ENCODE measurements around the gene MACROD2.

MACROD2 gene

GRCh38 chr20:14727485-14728150, 732.3 kb downstream of the MACROD2 start:
- in situ Hi-C loops (cut with MboI; ENCODE audit: low sequenced_read_pairs), result no loop called here

DNA sequence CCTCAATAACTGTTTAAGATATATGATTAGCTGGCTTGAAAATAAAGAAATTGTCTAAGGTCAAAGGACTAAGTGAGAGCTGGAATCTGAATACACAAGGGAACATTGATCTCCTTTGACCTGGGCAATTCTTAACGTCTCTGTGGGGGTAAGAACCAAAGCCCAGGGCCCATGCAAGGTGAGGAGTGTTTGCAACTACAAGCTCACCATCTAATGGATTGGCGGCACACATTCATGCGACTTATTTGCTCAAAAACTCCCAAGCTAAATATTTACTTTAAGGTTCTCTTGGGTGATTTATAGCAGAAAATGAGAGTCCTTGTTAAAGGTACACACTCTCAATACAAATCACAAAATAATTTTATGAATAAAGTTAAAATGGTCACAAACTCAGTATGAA, 734.1 kb downstream of the MACROD2 start:
- in situ Hi-C loops (cut with MboI; ENCODE audit: low sequenced_read_pairs), result no loop called here

DNA sequence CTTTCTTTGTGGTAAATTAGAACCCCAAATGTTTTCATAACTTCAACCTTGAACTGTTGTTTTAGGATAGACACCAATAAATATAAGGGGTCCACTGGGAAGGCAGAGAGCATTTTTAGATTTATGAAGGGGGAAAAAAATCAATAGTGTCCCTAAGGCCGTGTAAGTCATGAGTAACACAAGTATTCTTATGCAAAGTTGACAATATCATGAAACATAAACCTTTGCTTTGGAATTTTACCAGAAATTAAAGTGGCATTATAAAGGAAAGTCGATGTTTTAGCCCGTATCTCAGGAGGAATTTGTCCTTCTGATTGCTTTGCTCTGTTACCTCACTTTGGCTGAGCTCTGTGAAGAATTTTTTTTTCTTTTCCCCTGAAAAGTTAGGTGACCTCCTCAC, 737.0 kb downstream of the MACROD2 start:
- in situ Hi-C loops (cut with MboI; ENCODE audit: low sequenced_read_pairs), result no loop called here

DNA sequence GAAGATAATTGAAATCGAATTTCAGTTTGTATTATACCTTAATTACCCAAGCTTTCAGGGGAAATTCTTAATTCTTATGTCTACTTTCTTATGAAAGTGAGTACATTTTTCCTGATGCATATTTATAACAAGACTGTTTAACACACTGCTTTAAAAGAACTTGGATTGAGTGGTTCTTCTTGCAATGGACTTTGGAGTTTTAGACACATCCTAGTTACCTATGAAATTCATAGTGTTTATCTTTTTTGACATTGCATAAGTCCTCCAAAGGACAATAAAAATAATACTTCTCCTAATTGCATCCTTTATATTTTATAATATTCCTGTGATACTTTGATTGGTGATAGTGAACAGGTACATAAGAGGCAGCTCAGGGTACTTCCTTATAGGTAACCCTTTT, 737.7 kb downstream of the MACROD2 start:
- in situ Hi-C loops (cut with MboI; ENCODE audit: low sequenced_read_pairs), result no loop called here

DNA sequence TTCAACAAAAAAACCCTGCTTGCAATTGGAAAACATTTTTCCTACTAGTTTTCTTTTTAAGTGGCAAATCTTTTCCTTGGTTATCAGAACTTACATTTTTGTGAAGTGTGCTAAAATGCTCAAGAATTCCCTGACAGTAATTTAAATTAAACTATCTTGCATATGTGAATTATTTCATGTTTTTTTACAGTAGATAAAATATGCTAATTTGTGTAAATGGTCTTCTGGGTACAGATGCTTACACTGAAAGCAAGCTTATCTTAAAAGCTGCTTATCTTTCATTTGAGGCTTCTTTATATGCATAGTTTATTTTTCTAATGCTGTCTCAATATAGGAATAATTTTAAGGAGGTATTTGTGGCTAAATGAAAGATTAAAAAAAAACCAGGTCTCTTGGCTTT, 745.1 kb downstream of the MACROD2 start:
- in situ Hi-C loops (cut with MboI; ENCODE audit: low sequenced_read_pairs), result no loop called here

DNA sequence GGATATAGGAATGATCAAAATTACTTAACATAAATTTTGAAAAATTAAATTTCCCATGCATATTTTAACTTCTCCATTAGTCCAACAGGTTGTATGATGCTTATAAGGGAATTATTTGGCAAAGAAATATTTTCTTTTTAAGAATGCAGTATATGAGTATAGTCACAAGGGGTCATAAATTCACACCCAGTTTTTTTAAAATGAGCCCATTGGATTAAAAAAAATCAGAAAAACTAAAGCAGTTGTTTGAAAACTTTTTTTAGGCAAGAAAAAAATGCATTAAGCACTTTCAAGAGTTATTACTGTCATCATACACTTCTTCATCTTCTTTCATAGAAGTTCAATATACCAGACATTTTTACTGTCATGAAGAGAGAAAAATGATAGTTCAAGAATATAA, 746.3 kb downstream of the MACROD2 start:
- in situ Hi-C loops (cut with MboI; ENCODE audit: low sequenced_read_pairs), result no loop called here

GRCh38 chr20:14744723-14745122, 749.4 kb downstream of the MACROD2 start:
- in situ Hi-C loops (cut with MboI; ENCODE audit: low sequenced_read_pairs), result no loop called here

DNA sequence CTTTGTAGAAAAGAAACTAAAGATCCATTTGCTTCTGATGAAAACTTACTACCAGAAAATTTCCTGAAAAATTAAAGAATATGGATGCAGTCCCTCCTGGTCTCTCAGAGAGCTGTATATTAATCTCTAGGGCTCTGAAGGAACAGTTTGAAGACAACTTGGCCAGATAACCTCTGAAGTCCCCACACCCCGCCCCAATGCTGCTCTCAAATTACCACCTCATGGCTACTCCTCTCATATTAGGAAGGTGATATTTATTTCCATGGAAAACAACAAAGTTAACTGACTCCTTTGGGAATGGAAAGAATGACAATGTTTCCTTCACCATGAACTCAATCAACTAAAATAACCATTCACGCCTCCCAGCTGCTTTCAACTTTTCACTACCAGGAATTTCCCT, 750.5 kb downstream of the MACROD2 start:
- in situ Hi-C loops (cut with MboI; ENCODE audit: low sequenced_read_pairs), result no loop called here

DNA sequence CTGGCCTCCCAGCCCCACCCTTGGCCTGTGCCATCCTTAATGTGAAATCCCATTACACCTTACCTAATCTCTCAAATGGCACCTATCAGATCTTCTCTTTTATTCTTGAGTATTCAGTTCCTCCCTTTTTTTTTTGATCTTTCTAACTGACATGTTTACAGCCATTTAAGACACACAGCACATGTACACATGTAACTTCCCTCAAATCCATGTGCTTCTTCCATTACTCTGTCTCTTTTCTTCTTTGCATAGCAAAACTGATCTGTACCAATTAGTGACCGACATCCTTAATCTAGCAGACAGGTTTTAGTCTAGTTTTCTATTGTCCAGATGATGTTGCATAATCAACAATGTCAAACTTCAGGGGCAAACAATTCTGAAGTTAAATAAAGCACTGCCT, 755.9 kb downstream of the MACROD2 start:
- in situ Hi-C loops (cut with MboI; ENCODE audit: low sequenced_read_pairs), result no loop called here

DNA sequence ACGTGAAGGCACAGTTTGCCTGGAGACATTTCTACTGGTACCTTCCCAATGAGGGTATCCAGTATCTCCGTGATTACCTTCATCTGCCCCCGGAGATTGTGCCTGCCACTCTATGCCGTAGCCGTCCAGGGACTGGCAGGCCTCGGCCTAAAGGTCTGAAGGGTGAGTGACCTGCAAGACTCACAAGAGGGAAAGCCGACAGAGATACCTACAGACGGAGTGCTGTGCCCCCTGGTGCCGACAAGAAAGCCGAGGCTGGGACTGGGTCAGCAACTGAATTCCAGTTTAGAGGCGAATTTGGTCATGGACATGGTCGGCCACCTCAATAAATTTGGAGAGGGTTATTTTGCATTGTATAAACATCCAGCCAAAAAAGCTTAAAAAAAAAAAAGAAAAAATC, 762.4 kb downstream of the MACROD2 start:
- in situ Hi-C loops (cut with MboI; ENCODE audit: low sequenced_read_pairs), result no loop called here

- in situ Hi-C loops (cut with MboI; ENCODE audit: low sequenced_read_pairs), result no loop called here
Observed at GRCh38 chr20:14758356-14758755, 763.0 kb downstream of the MACROD2 start.

GRCh38 chr20:14759979-14760378, 764.7 kb downstream of the MACROD2 start:
- in situ Hi-C loops (cut with MboI; ENCODE audit: low sequenced_read_pairs), result no loop called here

DNA sequence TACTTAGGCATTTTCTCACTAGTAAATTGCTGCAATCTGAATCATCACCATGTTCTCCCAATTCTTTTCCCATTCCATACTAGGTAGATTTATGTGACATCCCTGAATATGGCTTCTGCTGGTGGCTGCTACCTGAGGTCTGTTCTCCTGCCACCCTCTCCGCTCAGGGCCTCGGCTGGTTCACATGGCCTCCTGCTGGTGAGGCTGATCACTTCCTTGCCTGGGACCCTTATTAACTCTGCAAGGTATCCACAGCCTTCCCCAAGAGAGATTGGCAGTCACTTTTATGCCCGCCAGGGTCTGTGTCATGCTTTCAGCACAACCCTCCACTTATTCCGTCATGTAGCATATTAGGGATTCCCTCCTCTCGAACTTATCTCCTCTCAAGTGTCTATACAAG, 766.6 kb downstream of the MACROD2 start:
- in situ Hi-C loops (cut with MboI; ENCODE audit: low sequenced_read_pairs), result no loop called here

GRCh38 chr20:14764511-14765369, 769.4 kb downstream of the MACROD2 start:
- in situ Hi-C loops (cut with MboI; ENCODE audit: low sequenced_read_pairs), result no loop called here

DNA sequence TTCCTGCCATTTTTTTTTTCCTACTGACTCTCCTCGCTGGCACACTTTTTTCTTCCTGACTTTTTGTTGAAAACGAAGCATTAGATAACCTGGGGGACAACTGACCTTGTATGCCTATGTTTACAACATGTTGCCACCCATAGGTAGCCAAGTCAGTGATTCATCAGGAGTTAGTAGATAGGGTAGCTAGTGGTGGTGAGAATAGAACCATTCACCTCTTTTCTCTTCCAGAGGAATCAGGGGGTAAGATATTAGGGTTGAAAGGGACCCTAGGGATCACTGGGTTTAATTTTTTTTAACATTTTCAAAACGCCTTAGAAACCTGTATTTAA, 770.0 kb downstream of the MACROD2 start:
- in situ Hi-C loops (cut with MboI; ENCODE audit: low sequenced_read_pairs), result no loop called here

DNA sequence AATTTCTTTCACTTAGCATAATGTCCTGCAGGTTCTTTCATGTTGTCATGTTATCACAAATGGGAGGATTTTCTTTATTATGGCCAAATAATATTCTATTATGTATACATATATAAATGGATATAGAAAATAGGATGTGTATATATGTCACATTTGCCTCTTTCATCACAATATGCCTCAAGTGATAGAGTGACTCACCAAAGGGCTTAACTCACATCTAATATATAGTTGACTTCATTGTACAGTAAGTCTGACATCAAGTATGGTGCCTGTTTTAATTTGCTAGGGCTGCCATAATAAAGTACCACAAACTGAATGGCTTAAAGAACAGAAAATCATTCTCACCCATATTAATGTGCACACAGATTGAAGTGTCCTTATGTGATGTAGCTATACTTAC, 778.2 kb downstream of the MACROD2 start:
- in situ Hi-C loops (cut with MboI; ENCODE audit: low sequenced_read_pairs), result no loop called here

DNA sequence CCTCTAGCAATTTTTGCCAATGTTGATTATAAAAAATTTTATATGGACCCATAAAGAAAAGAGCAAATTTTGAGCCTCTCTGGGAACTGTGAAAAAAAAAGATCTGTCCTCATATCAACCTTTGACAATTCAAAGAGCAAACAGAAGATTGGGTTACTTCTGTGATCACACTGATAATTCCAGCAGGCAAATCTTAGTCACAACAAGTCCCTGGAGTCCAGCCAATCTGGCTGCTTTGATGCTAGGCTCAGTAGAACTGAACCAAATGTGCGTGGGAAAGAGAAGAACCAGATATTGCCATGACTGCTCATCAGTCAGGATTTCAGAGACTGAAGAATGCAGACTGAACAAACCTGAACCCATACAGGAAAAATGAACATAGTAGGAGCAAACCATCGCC, 780.5 kb downstream of the MACROD2 start:
- in situ Hi-C loops (cut with MboI; ENCODE audit: low sequenced_read_pairs), result no loop called here

DNA sequence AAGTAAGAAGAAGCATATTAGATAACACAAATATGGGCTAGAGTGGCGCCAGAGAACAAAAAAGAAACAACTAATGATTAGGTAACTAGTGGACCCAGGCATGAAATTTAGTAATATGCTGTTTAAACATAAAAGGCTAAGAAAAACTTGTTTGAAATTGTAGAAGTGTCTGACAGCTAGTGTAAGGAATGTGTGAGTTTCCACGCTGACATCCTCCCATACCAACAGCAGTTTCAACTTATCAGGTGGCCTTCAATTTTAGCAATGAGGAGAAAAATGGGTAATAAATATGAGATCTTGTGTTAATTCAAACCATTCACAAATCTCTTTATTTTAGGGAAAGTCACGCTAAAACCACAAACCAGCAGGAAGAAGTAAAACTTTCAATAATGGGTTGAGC, 782.3 kb downstream of the MACROD2 start:
- in situ Hi-C loops (cut with MboI; ENCODE audit: low sequenced_read_pairs), result no loop called here

DNA sequence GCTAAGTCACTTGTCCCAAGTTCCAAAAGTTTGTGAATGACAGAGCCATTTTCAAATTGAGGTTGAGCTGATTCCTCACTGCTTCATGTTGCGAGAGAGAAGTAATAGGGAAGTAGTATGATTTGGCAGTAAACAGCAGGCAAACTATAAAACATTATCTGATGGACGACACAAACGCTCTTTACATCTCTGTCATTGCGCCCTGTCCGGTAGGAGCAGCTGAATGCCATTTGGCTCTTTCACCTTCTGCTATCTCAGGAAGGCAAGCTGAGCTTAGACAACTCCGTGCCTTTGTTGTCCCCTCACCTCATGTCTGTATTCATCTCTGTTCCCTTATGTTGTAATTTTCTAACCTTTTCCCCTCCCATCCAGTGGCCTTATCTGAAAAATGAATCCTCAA, 782.8 kb downstream of the MACROD2 start:
- in situ Hi-C loops (cut with MboI; ENCODE audit: low sequenced_read_pairs), result no loop called here

- in situ Hi-C loops (cut with MboI; ENCODE audit: low sequenced_read_pairs), result no loop called here
Observed at GRCh38 chr20:14778875-14779274, 783.6 kb downstream of the MACROD2 start.

DNA sequence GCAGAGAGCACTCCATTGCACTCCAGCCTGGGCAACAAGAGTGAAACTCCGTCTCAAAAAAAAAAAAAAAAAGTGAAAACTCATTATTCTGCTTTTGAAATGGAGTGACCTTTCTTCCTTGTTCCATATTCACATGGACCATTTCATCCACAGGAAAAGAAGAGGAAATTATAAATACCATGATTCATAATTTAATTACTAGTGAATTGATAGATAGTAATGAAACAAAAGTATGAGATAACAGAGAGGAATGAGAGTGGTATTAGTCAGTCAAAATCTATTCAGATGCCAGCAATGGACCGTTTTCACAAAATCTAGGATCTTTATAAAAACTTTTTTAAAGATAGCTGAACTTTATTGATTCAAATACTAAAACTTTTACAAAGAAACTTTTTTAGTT, 785.2 kb downstream of the MACROD2 start:
- in situ Hi-C loops (cut with MboI; ENCODE audit: low sequenced_read_pairs), result no loop called here

- in situ Hi-C loops (cut with MboI; ENCODE audit: low sequenced_read_pairs), result no loop called here
Observed at GRCh38 chr20:14782731-14783130, 787.4 kb downstream of the MACROD2 start.

DNA sequence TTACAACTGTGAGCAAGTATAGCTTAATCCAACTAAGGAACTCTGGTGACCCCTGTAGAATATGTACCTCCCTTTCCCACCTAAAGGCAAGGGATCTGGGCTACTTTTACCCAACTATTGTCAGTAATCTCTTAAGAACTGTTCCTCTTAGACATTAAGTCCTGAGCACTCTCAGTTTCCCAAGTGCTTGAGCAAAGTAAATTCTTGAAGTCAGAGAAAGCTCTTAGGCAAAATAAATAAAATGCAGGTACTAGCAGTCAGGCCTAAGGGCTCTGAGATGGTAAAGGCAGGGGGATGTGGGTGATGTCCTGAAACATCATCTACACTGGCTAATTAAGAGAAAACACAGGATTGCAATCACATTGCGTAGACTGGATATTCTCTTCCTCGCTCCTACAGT, 788.5 kb downstream of the MACROD2 start:
- in situ Hi-C loops (cut with MboI; ENCODE audit: low sequenced_read_pairs), result no loop called here
